HCT116 (cell line): ENCODE measurements around the gene BRK1. TPM values are rescaled to one million over a fixed set of nuclear protein-coding genes. Genes with fewer than 3 reads are reported as not detected.

ENCODE experiments used
- ATAC-seq: fragments of 200-7000 bp; cut with Tn5 transposase; 2 replicates; pipeline ENCODE4 v1.9.1; 2020; ENCODE audit warnings: mild to moderate bottlenecking, moderate library complexity
- BruUV-seq: library from RNA; stranded (reverse); fragments of 400-500 nt; replicated peaks from 2 replicates; lab custom pipeline; 2021; lab: Mats Ljungman, UMichigan
- CTCF ChIA-PET: fragments of 300-600 bp; sonication (Branson Sonifier 250); formaldehyde crosslinking; loops from one replicate; lab custom pipeline; 2021; ENCODE audit warnings: antibody characterized with exemption; lab: Charles Lee
- POLR2A ChIA-PET: fragments of 300-600, 350-600 bp; sonication (Branson Sonifier 250); formaldehyde crosslinking; loops from one replicate; lab custom pipeline; 2021; ENCODE audit warnings: antibody characterized with exemption; lab: Charles Lee
- RAD21 ChIA-PET, 2 experiments: fragments of 300-600 bp; sonication (Branson Sonifier 250); formaldehyde crosslinking; loops; one replicate each; lab custom pipeline; 2023; ENCODE audit warnings: low total read pairs in 2 of 2; ENCODE audit not compliant: uncharacterized antibody in 2 of 2, unreplicated experiment in 2 of 2, low non-redundant PET in 1 of 2; lab: Charles Lee
- DNase-seq: peaks from one replicate; pipeline ENCODE4 v3.0.0-alpha.2; 2010; ENCODE audit warnings: low read depth, low spot score
- H2AFZ ChIP-seq: fragments of 200-600 bp; shearing (Covaris generic), sonication (generic); 2 replicates; pipeline ENCODE4 v1.6.1; 2017; ENCODE audit warnings: low read depth, mixed run types, mixed read lengths, antibody characterized with exemption, low read length; ENCODE audit not compliant: poor library complexity, severe bottlenecking
- H3K27ac ChIP-seq: 2 replicates; pipeline ENCODE4 v1.5.1; 2012; ENCODE audit warnings: low read depth, low read length
- H3K27me3 ChIP-seq: fragments of 200-600 bp; sonication (generic); 2 replicates; pipeline ENCODE4 v1.6.1; 2016; ENCODE audit warnings: mixed run types, low read length, mixed read lengths; ENCODE audit not compliant: insufficient read depth
- H3K36me3 ChIP-seq, 2 experiments: fragments of 200-500 bp in 1 of 2; fragments of 200-600 bp in 1 of 2; sonication (Bioruptor generic) in 1 of 2; sonication (generic) in 1 of 2; 2 replicates each; pipeline versions ENCODE4 v1.5.1 to v1.6.1; 2014 to 2016; ENCODE audit warnings: low read length in 2 of 2, inconsistent platforms in 1 of 2, mixed read lengths in 1 of 2, mixed run types in 1 of 2; ENCODE audit not compliant: insufficient read depth in 2 of 2, control insufficient read depth in 1 of 2
- H3K4me1 ChIP-seq, 2 experiments: fragments of 200-600 bp in 1 of 2; sonication (generic) in 1 of 2; 2 replicates each; pipeline versions ENCODE4 v1.5.1 to v1.6.1; 2012 to 2017; ENCODE audit warnings: low read length in 2 of 2, inconsistent platforms in 1 of 2, mild to moderate bottlenecking in 1 of 2, mixed read lengths in 1 of 2, mixed run types in 1 of 2, moderate library complexity in 1 of 2; ENCODE audit not compliant: insufficient read depth in 2 of 2, control insufficient read depth in 1 of 2
- H3K4me2 ChIP-seq: fragments of 200-600 bp; sonication (generic); 2 replicates; pipeline ENCODE4 v1.6.1; 2017; ENCODE audit warnings: mixed run types, low read length, mixed read lengths
- H3K4me3 ChIP-seq, 2 experiments: fragments of 200-600 bp in 1 of 2; sonication (generic) in 1 of 2; replicated peaks in 1 of 2; 2 replicates each; pipeline ENCODE4 v1.5.1; 2011 to 2016; ENCODE audit warnings: low read length in 2 of 2, control low read depth in 1 of 2, low read depth in 1 of 2, mild to moderate bottlenecking in 1 of 2, mixed read lengths in 1 of 2, mixed run types in 1 of 2
- H3K79me2 ChIP-seq: fragments of 200-600 bp; sonication (generic); 2 replicates; pipeline ENCODE4 v1.6.1; 2017; ENCODE audit warnings: mild to moderate bottlenecking, mixed run types, low read length, moderate library complexity, mixed read lengths; ENCODE audit not compliant: insufficient read depth
- H3K9ac ChIP-seq: fragments of 200-600 bp; sonication (generic); 2 replicates; pipeline ENCODE4 v1.6.1; 2016; ENCODE audit warnings: low read length, mixed read lengths
- H3K9me2 ChIP-seq: fragments of 200-600 bp; sonication (generic), shearing (Covaris generic); 2 replicates; pipeline ENCODE4 v1.6.1; 2017; ENCODE audit warnings: mixed run types, mild to moderate bottlenecking, moderate library complexity; ENCODE audit not compliant: insufficient read depth
- H3K9me3 ChIP-seq, 2 experiments: fragments of 200-500 bp in 1 of 2; fragments of 200-600 bp in 1 of 2; sonication (Bioruptor generic) in 1 of 2; sonication (generic) in 1 of 2; 2 replicates each; pipeline ENCODE4 v1.6.1; 2014 to 2017; ENCODE audit warnings: low read length in 2 of 2, mixed read lengths in 2 of 2, inconsistent platforms in 1 of 2, low read depth in 1 of 2, mild to moderate bottlenecking in 1 of 2, mixed run types in 1 of 2, moderate library complexity in 1 of 2; ENCODE audit not compliant: control insufficient read depth in 1 of 2, insufficient read depth in 1 of 2
- H4K20me1 ChIP-seq: fragments of 200-600 bp; sonication (generic), shearing (Covaris generic); 2 replicates; pipeline ENCODE4 v1.6.1; 2017; ENCODE audit warnings: mixed run types, mild to moderate bottlenecking, moderate library complexity; ENCODE audit not compliant: insufficient read depth
- CEBPB ChIP-seq: IDR thresholded peaks from 2 replicates; pipeline ENCODE4 v1.6.1; 2012; ENCODE audit warnings: low read depth
- EGR1 ChIP-seq: IDR thresholded peaks from 2 replicates; pipeline ENCODE4 v1.6.1; 2012; ENCODE audit warnings: low read depth
- EZH2 ChIP-seq: fragments of 200-600 bp; sonication (generic); IDR thresholded peaks from 2 replicates; pipeline ENCODE4 v1.6.1; 2017; ENCODE audit warnings: antibody characterized with exemption, mixed run types
- EZH2phosphoT487 ChIP-seq: fragments of 200-600 bp; IDR thresholded peaks from 2 replicates; pipeline ENCODE4 v1.6.1; 2018; ENCODE audit warnings: antibody characterized with exemption, borderline replicate concordance
- FOSL1 ChIP-seq: IDR thresholded peaks from 2 replicates; pipeline ENCODE4 v1.6.1; 2012; ENCODE audit warnings: low read depth
- JUND ChIP-seq: IDR thresholded peaks from 2 replicates; pipeline ENCODE4 v1.6.1; 2012
- POLR2A ChIP-seq: IDR thresholded peaks from 2 replicates; pipeline ENCODE4 v1.7.0; 2011; ENCODE audit warnings: borderline replicate concordance; ENCODE audit not compliant: insufficient read depth, insufficient read length; ENCODE audit errors: extremely low read depth
- RAD21 ChIP-seq: IDR thresholded peaks from 2 replicates; pipeline ENCODE4 v1.6.1; 2012; ENCODE audit warnings: low read depth, mild to moderate bottlenecking
- SIN3A ChIP-seq: IDR thresholded peaks from 2 replicates; pipeline ENCODE4 v1.6.1; 2012; ENCODE audit warnings: low read depth
- SP1 ChIP-seq: IDR thresholded peaks from 2 replicates; pipeline ENCODE4 v1.6.1; 2012; ENCODE audit warnings: low read depth
- SRF ChIP-seq: IDR thresholded peaks from 2 replicates; pipeline ENCODE4 v1.6.1; 2012; ENCODE audit warnings: low read depth
- YY1 ChIP-seq: IDR thresholded peaks from 2 replicates; pipeline ENCODE4 v1.6.1; 2011; ENCODE audit warnings: low read length, low read depth, moderate library complexity, mild to moderate bottlenecking; ENCODE audit not compliant: insufficient replicate concordance; ENCODE audit errors: extremely low read depth
- ZFX ChIP-seq: fragments of 450-650 bp; IDR thresholded peaks from 2 replicates; pipeline ENCODE4 v1.6.1; 2017
- ZNF274 ChIP-seq: fragments of 200-500 bp; sonication (Bioruptor generic); IDR thresholded peaks from 2 replicates; pipeline ENCODE4 v1.6.1; 2014; ENCODE audit warnings: mild to moderate bottlenecking, low read depth, low read length, inconsistent platforms
- intact Hi-C: fragments of 100-400 bp; cut with micrococcal nuclease; formaldehyde crosslinking; loops from 2 replicates; pipeline ENCODE4 v1.10.0; 2022
- total RNA-seq: library from RNA; stranded (reverse); gene quantifications from one replicate; pipeline ENCODE4 v1.2.1, GENCODE V29; 2021; ENCODE audit not compliant: unreplicated experiment
- TF ChIP-seq, protein P1 (sequence below), 3 experiments: fragments of 200-600 bp in 1 of 3; sonication (generic) in 1 of 3; IDR thresholded peaks in 2 of 3; conservative IDR thresholded peaks in 1 of 3; 2 replicates each; pipeline ENCODE4 v1.5.1; 2012 to 2017; ENCODE audit warnings: low read depth in 2 of 3, low read length in 2 of 3, antibody characterized with exemption in 1 of 3, borderline replicate concordance in 1 of 3, control low read depth in 1 of 3, mild to moderate bottlenecking in 1 of 3, mixed read lengths in 1 of 3, mixed run types in 1 of 3, moderate library complexity in 1 of 3; ENCODE audit not compliant: insufficient read depth in 1 of 3
- TF ChIP-seq, protein P2 (sequence below): IDR thresholded peaks from 2 replicates; pipeline ENCODE4 v1.6.1; 2012
- TF ChIP-seq, protein P3 (sequence below): IDR thresholded peaks from 2 replicates; pipeline ENCODE4 v1.6.1; 2011; ENCODE audit warnings: mild to moderate bottlenecking, low read length, moderate library complexity; ENCODE audit not compliant: insufficient replicate concordance; ENCODE audit errors: extremely low read depth
- TF ChIP-seq, protein P4 (sequence below): IDR thresholded peaks from 2 replicates; pipeline ENCODE4 v1.6.1; 2012
- TF ChIP-seq, protein P5 (sequence below): IDR thresholded peaks from 2 replicates; pipeline ENCODE4 v1.6.1; 2012; ENCODE audit warnings: low read depth

Gene BRK1
- total RNA-seq, 1 experiment from 2014 or later, result 93.4 TPM

DNA sequence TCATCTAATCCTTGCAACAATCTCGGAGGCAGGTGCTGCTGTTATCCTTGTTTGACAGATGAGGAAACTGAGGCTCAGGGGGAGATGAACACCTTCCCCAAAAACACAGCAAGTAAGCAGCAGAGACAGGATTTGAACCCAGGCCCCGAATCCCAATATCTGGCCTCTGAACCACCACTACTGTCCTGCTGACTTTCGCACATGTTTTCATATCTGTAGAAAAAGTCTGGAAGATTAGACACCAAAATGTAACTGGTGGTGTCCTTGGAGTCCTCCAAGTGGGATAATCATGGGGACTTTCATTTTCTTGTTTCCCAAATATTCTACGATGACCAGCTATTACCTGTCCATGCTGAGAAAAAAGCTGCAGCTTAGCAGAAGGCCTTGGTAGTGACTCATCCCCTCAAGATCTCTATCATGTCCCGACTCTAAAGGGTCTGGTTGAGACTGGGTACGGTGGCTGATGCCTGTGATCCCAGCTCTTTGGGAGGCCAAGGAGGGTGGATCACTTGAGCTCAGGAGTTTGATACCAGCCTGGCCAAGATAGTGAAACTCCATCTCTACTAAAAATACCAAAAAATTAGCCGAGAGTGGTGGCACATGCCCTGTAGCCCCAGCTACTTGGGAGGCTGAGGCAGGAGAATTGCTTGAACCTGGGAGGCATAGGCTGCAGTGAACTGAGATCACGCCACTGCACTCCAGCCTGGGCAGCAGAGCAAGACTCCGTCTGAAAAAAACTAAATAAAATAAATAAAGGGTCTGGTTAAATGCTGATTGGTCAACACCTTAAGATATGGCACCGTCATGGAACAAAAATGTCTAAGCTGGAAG lies 57.8 kb downstream of the BRK1 start:
- ATAC-seq (peak; percentile 71), DNase-seq (no peak)
- CTCF ChIA-PET, result interaction anchor here (0.7 kb wide), 1 partner anchor 32 kb away, joined by 3 read pairs; no protein-coding TSS in a partner anchor

More for the DNA sequence above, 57.8 kb downstream of the BRK1 start:
- Histone ChIP-seq H3K27me3 (no peaks in the 10 kb centered on the region), H3K4me3 (no peak overlapping the region), H2AFZ (no peak overlapping the region), H3K4me1 (peaks cover 5 to 14% of the 10 kb centered on the region in 2 experiments; a peak in 3 of 4 replicates), H3K9me2 (no peaks in the 10 kb centered on the region), H3K9ac (no peak overlapping the region), H3K27ac (no peak overlapping the region), H3K4me2 (no peak overlapping the region), H4K20me1 (no peaks in the 10 kb centered on the region), H3K79me2 (no peaks in the 10 kb centered on the region), H3K36me3 (no peaks in the 10 kb centered on the region), H3K9me3 (no peaks in the 10 kb centered on the region)
- ChIA-PET POLR2A (no interaction called here), RAD21 (no interaction called here)
- BruUV-seq, result no TSS peak
- intact Hi-C loops, result no loop called here
- TF ChIP-seq RAD21, result no peak
- no peak for TF ChIP-seq POLR2A
- no peak for TF ChIP-seq ZNF274
- TF ChIP-seq ZFX, result no peak
- TF ChIP-seq, protein P1, sequence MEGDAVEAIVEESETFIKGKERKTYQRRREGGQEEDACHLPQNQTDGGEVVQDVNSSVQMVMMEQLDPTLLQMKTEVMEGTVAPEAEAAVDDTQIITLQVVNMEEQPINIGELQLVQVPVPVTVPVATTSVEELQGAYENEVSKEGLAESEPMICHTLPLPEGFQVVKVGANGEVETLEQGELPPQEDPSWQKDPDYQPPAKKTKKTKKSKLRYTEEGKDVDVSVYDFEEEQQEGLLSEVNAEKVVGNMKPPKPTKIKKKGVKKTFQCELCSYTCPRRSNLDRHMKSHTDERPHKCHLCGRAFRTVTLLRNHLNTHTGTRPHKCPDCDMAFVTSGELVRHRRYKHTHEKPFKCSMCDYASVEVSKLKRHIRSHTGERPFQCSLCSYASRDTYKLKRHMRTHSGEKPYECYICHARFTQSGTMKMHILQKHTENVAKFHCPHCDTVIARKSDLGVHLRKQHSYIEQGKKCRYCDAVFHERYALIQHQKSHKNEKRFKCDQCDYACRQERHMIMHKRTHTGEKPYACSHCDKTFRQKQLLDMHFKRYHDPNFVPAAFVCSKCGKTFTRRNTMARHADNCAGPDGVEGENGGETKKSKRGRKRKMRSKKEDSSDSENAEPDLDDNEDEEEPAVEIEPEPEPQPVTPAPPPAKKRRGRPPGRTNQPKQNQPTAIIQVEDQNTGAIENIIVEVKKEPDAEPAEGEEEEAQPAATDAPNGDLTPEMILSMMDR (IDR thresholded peaks at IDR 0.05 in 2 of 3, conservative IDR thresholded peaks at IDR 0.05 in 1 of 3; ENCODE audit: borderline replicate concordance in 1 of 3, insufficient read depth in 1 of 3, low read depth in 2 of 3, low read length in 2 of 3), result no peak
- no peak for TF ChIP-seq FOSL1
- TF ChIP-seq CEBPB, result no peak
- TF ChIP-seq SRF, result no peak
- TF ChIP-seq YY1, result no peak
- TF ChIP-seq, protein P2, sequence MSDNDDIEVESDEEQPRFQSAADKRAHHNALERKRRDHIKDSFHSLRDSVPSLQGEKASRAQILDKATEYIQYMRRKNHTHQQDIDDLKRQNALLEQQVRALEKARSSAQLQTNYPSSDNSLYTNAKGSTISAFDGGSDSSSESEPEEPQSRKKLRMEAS, result no peak
- no peak for TF ChIP-seq SIN3A
- no peak for TF ChIP-seq EZH2phosphoT487
- TF ChIP-seq, protein P3, sequence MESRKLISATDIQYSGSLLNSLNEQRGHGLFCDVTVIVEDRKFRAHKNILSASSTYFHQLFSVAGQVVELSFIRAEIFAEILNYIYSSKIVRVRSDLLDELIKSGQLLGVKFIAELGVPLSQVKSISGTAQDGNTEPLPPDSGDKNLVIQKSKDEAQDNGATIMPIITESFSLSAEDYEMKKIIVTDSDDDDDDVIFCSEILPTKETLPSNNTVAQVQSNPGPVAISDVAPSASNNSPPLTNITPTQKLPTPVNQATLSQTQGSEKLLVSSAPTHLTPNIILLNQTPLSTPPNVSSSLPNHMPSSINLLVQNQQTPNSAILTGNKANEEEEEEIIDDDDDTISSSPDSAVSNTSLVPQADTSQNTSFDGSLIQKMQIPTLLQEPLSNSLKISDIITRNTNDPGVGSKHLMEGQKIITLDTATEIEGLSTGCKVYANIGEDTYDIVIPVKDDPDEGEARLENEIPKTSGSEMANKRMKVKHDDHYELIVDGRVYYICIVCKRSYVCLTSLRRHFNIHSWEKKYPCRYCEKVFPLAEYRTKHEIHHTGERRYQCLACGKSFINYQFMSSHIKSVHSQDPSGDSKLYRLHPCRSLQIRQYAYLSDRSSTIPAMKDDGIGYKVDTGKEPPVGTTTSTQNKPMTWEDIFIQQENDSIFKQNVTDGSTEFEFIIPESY, result no peak
- TF ChIP-seq, protein P4, sequence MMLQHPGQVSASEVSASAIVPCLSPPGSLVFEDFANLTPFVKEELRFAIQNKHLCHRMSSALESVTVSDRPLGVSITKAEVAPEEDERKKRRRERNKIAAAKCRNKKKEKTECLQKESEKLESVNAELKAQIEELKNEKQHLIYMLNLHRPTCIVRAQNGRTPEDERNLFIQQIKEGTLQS, result no peak
- TF ChIP-seq SP1, result no peak
- no peak for TF ChIP-seq EZH2
- TF ChIP-seq JUND, result no peak
- TF ChIP-seq, protein P5, sequence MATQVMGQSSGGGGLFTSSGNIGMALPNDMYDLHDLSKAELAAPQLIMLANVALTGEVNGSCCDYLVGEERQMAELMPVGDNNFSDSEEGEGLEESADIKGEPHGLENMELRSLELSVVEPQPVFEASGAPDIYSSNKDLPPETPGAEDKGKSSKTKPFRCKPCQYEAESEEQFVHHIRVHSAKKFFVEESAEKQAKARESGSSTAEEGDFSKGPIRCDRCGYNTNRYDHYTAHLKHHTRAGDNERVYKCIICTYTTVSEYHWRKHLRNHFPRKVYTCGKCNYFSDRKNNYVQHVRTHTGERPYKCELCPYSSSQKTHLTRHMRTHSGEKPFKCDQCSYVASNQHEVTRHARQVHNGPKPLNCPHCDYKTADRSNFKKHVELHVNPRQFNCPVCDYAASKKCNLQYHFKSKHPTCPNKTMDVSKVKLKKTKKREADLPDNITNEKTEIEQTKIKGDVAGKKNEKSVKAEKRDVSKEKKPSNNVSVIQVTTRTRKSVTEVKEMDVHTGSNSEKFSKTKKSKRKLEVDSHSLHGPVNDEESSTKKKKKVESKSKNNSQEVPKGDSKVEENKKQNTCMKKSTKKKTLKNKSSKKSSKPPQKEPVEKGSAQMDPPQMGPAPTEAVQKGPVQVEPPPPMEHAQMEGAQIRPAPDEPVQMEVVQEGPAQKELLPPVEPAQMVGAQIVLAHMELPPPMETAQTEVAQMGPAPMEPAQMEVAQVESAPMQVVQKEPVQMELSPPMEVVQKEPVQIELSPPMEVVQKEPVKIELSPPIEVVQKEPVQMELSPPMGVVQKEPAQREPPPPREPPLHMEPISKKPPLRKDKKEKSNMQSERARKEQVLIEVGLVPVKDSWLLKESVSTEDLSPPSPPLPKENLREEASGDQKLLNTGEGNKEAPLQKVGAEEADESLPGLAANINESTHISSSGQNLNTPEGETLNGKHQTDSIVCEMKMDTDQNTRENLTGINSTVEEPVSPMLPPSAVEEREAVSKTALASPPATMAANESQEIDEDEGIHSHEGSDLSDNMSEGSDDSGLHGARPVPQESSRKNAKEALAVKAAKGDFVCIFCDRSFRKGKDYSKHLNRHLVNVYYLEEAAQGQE, result no peak
- no peak for TF ChIP-seq EGR1
